Thyroid gland (tissue), 4 donors: ENCODE data around the gene SPNS2. TPM values are rescaled to one million over a fixed set of nuclear protein-coding genes. Genes with fewer than 3 reads are reported as not detected.

Experiments used
- DNase-seq, 2 donors: peaks; one replicate each; pipeline ENCODE4 v3.0.0-alpha.2; 2019
- H3K27ac ChIP-seq, 3 donors: fragments of 200-600 bp; sonication (generic); 1 replicate in 2 of 3; 2 replicates in 1 of 3; pipeline ENCODE4 v1.5.1; 2016 to 2019; ENCODE audit warnings: mild to moderate bottlenecking in 1 of 3, moderate library complexity in 1 of 3
- H3K27me3 ChIP-seq: fragments of 200-600 bp; sonication (generic); one replicate; pipeline ENCODE4 v1.5.1; 2019
- H3K36me3 ChIP-seq, 2 donors: fragments of 200-600 bp; sonication (generic); one replicate each; pipeline ENCODE4 v1.5.1; 2016 to 2019
- H3K4me1 ChIP-seq, 2 donors: fragments of 200-600 bp; sonication (generic); one replicate each; pipeline ENCODE4 v1.5.1; 2017 to 2019
- H3K4me3 ChIP-seq, 3 donors: fragments of 200-600 bp; sonication (generic); replicated peaks in 1 of 3; 1 replicate in 2 of 3; 2 replicates in 1 of 3; pipeline ENCODE4 v1.5.1; 2016; ENCODE audit warnings: mild to moderate bottlenecking in 1 of 3
- H3K9me3 ChIP-seq: fragments of 200-600 bp; sonication (generic); one replicate; pipeline ENCODE4 v1.5.1; 2017
- POLR2A ChIP-seq, 2 donors: fragments of 450-650 bp; IDR thresholded peaks; one replicate each; pipeline ENCODE4 v1.6.1; 2017; ENCODE audit warnings: antibody characterized with exemption in 2 of 2, mild to moderate bottlenecking in 2 of 2, moderate library complexity in 1 of 2
- WGBS, 2 donors: methylation state at CpG; one replicate each; pipeline ENCODE4 v1.1.5; 2017; 5-methylcytosine and 5-hydroxymethylcytosine counted together
- intact Hi-C: fragments of 100-400 bp; cut with DNase I; formaldehyde crosslinking; loops from one replicate; pipeline ENCODE4 v1.15.1; 2023
- total RNA-seq, 4 donors: library from RNA; depleted of rRNA; stranded (reverse); fragments of >200 nt; gene quantifications; one replicate each; pipeline ENCODE4 v1.2.3, GENCODE V29; 2016
- TF ChIP-seq, protein P1 (sequence below), 6 experiments: fragments of 200-600 bp in 3 of 6; fragments of 450-650 bp in 3 of 6; sonication (generic) in 3 of 6; IDR thresholded peaks; one replicate each; pipeline ENCODE4 v1.5.1; 2016 to 2019; ENCODE audit warnings: antibody characterized with exemption in 6 of 6, mild to moderate bottlenecking in 2 of 6, inconsistent platforms in 1 of 6, moderate library complexity in 1 of 6

SPNS2 gene
- total RNA-seq, 4 donors from 2014 or later = 5.6 to 16.3 (median 8.1) TPM

DNA sequence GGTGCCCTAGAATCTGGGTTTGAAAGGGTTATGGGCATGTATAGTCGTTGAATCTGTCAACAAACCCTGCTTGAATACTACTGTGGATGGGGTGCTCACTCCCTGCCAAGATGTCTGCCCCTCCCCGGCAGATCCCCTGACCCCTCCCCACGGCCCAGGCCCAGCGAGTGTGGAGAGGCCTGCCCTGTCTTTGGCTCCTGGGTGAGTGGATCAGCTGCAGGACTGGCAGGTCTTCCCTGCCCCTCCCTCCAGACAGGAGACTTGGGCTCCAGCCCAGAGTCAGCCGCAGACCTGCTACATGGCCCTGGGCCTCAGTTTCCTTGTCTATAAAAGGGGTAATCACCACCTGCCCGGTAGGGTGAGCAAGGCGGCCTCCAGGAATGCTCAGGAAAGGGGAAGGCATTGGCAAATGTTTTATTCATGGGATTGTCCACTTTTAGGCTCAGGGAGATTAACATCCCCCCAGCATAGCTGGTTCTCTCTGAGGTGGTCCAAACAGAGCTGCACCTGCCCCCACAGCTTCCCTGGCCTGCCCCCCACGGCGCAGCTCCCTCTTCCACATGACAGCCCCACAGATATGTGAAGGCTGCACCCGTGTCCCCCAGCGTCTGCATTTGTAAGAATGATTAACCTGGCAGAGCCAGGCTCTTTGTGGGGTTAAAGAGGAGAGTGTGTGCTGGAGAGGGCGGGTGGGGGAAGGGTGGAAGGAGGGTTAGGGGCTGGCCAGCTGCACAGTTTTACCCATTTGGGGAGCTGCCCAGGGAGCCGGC, 18.5 kb upstream of the SPNS2 start:
- H3K4me1 ChIP-seq = peaks cover 0 to 8% of the 10 kb centered on the region in 2 donors

DNA sequence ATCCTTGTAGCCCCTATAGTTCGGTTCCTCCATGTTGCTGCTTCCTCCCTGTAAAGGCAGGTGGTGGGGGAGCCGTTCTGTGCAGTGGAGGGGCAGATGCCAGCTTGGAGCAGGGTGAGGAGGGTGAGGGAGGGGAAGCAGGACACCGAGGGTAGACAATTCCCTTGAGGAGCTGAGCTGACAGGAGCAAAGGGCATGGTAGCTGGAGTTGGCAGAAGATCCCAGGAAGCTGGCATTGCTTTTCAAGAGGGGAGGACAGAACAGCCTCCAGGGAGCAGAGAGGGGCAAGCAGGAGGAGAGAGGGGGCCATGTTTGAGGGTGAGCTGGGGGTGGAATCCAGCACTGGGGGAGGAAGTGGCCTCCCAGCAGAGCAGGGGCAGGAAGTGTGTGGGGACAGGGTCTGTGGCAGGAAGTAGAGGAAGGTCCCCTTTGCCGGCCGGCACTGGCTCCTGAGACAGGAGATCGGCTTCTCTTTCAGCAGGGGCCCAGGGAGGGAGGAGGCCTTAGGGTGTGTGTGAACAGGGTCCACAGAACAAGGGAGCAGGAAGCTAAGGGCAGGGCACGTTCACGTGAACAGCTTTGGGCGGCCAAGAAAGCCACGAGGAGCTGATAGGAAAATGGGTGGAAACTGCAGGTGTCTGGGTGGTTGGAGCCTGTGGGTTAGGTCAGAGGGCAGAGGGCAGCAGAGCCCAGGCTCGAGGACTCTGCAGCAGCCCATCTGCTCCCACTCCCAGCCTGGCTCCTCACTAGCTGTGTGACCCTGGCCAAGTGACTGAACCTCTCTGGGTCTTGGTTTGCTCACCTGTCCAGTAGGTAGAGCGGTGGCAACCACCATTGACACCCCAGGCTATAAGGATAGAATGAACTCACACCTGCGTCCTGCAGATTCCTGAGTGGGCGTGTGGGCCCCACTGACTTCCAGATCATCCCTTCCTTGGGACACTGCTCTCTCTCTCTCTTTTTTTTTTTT, 17.5 kb upstream of the SPNS2 start:
- no peak overlapping the region for H3K27ac ChIP-seq
- no peak for TF ChIP-seq POLR2A (IDR thresholded peaks at IDR 0.05)
- TF ChIP-seq, protein P1, sequence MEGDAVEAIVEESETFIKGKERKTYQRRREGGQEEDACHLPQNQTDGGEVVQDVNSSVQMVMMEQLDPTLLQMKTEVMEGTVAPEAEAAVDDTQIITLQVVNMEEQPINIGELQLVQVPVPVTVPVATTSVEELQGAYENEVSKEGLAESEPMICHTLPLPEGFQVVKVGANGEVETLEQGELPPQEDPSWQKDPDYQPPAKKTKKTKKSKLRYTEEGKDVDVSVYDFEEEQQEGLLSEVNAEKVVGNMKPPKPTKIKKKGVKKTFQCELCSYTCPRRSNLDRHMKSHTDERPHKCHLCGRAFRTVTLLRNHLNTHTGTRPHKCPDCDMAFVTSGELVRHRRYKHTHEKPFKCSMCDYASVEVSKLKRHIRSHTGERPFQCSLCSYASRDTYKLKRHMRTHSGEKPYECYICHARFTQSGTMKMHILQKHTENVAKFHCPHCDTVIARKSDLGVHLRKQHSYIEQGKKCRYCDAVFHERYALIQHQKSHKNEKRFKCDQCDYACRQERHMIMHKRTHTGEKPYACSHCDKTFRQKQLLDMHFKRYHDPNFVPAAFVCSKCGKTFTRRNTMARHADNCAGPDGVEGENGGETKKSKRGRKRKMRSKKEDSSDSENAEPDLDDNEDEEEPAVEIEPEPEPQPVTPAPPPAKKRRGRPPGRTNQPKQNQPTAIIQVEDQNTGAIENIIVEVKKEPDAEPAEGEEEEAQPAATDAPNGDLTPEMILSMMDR (IDR thresholded peaks at IDR 0.05) = no peak

More for the DNA sequence above, 18.5 kb upstream of the SPNS2 start:
- WGBS, 2 donors = 29 to 47% methylated on average over 8 to 12 of the region's 13 CpGs
- Histone ChIP-seq H3K4me3 (no peak overlapping the region), H3K27me3 (no peaks in the 10 kb centered on the region), H3K9me3 (no peaks in the 10 kb centered on the region), H3K27ac (no peak overlapping the region), H3K36me3 (no peaks in the 10 kb centered on the region)
- TF ChIP-seq POLR2A (IDR thresholded peaks at IDR 0.05) = no peak
- TF ChIP-seq, protein P1 (IDR thresholded peaks at IDR 0.05) = no peak
- intact Hi-C loops = no loop called here
- DNase-seq = no peak

DNA sequence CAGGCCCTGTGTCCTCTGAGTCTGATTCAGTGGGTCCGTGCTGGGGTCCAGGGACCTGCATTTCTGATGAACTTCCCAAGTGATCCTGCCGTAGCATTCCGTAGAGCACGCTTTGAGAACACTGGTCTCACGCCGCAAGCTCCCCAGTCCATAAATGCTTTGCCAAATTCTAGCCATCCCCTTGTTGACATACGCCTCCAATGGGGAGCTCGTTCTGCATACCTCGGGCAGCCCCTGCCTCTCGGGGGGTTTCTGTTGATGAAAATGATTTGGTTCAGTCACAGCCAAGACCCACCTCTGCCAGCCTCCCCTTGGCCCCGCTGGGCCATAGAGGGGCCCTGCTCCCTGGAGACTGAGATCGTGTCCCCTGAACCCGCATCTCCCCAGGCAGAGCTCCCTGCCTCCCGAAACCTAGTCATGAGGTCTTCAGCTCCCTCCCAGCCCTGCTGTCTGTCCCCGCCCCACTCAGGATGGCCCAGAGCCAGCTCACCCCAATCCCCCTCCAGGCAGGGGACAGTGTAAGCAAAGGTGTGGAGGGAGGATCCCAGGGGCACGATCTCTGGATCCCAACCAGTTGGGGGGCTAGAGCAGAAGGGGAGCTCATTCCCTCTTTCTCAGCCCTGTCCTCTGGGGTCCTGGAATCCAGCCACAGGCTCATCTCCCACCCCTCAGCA, 16.2 kb upstream of the SPNS2 start:
- Histone ChIP-seq H3K4me3 (no peak overlapping the region), H3K27me3 (no peaks in the 10 kb centered on the region), H3K9me3 (no peaks in the 10 kb centered on the region), H3K27ac (no peak overlapping the region), H3K4me1 (peaks cover 0 to 5% of the 10 kb centered on the region in 2 donors), H3K36me3 (no peaks in the 10 kb centered on the region)
- 84 to 94% methylated on average over 13 to 14 of the region's 16 CpGs for WGBS, 2 donors
- DNase-seq = no peak
- intact Hi-C loops = no loop called here
- TF ChIP-seq, protein P1 (IDR thresholded peaks at IDR 0.05) = no peak
- no peak for TF ChIP-seq POLR2A (IDR thresholded peaks at IDR 0.05)

More for the DNA sequence above, 17.5 kb upstream of the SPNS2 start:
- 61 to 64% methylated on average over 14 of the region's 14 CpGs for WGBS, 2 donors
- no peaks in the 10 kb centered on the region for H3K36me3 ChIP-seq
- no peaks in the 10 kb centered on the region for H3K27me3 ChIP-seq
- intact Hi-C loops = no loop called here
- H3K9me3 ChIP-seq = no peaks in the 10 kb centered on the region
- peaks cover 0 to 5% of the 10 kb centered on the region in 2 donors for H3K4me1 ChIP-seq
- no peak overlapping the region for H3K4me3 ChIP-seq
- DNase-seq = no peak

DNA sequence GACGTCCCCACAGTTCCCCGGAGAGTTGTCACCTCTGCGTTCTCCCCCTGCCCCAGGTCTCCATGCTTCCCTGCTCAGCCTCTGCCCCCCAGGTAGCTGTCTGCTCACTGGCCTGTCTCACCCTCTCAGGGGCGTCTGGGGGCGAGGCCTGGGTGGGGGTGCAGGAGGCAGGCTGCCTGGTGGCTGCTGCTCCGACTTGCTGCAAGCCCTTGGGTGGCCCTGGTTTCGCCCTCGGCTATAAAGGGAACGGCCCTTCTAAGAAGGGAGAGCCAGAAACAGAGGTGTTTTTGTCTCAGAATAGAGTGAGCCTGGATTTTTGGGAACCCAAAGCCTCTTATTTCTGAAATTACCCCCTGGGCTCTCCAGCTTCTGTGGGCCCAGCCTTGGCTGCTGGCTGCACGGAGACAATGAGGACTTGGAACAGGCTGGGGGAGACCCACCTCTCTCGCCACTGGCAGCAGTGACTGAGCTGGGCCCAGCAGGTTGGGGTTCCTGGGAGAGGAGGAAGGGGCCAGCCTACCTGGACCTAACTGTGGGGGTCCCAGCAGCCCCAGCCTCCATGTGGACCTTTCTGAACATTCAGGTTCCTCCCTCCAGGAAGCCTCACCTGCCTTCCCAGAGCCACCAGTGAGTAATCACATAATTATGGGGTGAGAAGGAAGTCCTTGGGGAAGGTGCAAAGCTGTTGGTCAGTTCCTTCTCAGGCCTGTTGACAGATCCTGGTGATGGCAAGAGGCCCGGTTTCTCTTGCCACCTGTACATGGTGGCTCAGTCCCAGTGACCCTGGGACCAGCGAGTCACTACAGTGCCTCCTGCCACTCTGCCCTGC, 15.5 kb upstream of the SPNS2 start:
- Histone ChIP-seq H3K27me3 (no peaks in the 10 kb centered on the region), H3K36me3 (no peaks in the 10 kb centered on the region), H3K27ac (no peak overlapping the region), H3K9me3 (no peaks in the 10 kb centered on the region), H3K4me1 (peaks cover 0 to 8% of the 10 kb centered on the region in 2 donors), H3K4me3 (no peak overlapping the region)
- no peak for DNase-seq
- 78 to 93% methylated on average over 8 to 13 of the region's 13 CpGs for WGBS, 2 donors
- intact Hi-C loops = no loop called here
- TF ChIP-seq, protein P1 (IDR thresholded peaks at IDR 0.05) = no peak
- TF ChIP-seq POLR2A (IDR thresholded peaks at IDR 0.05) = no peak
